Liver (tissue), 9 donors: ENCODE results near the gene TACC2. TPM values are rescaled to one million over a fixed set of nuclear protein-coding genes. Genes with fewer than 3 reads are reported as not detected.

ENCODE experiments used
- DNase-seq: peaks from one replicate; pipeline ENCODE4 v3.0.0-alpha.2; 2017; ENCODE audit warnings: low spot score
- H3K27ac ChIP-seq, 2 donors: one replicate each; pipeline ENCODE4 v1.7.0; 2013; ENCODE audit warnings: inconsistent platforms in 2 of 2, low read length in 2 of 2, control low read depth in 1 of 2, low read depth in 1 of 2, mild to moderate bottlenecking in 1 of 2
- H3K27me3 ChIP-seq, 4 donors: one replicate each; pipeline versions ENCODE4 v1.6.1 to v1.7.0; 2013; ENCODE audit warnings: low read length in 3 of 4, inconsistent platforms in 1 of 4, mild to moderate bottlenecking in 1 of 4, moderate library complexity in 1 of 4; ENCODE audit not compliant: control insufficient read depth in 4 of 4, insufficient read depth in 4 of 4
- H3K36me3 ChIP-seq, 4 donors: one replicate each; pipeline versions ENCODE4 v1.6.1 to v1.7.0; 2013; ENCODE audit warnings: low read length in 3 of 4, mild to moderate bottlenecking in 3 of 4, low read depth in 1 of 4, moderate library complexity in 1 of 4; ENCODE audit not compliant: control insufficient read depth in 4 of 4, insufficient read depth in 3 of 4
- H3K4me1 ChIP-seq, 4 donors: one replicate each; pipeline versions ENCODE4 v1.6.1 to v1.7.0; 2013; ENCODE audit warnings: low read length in 3 of 4, mild to moderate bottlenecking in 3 of 4, moderate library complexity in 1 of 4; ENCODE audit not compliant: control insufficient read depth in 4 of 4, insufficient read depth in 4 of 4
- H3K4me3 ChIP-seq, 3 donors: one replicate each; pipeline versions ENCODE4 v1.6.1 to v1.7.0; 2013; ENCODE audit warnings: low read length in 3 of 3, control low read depth in 1 of 3, low read depth in 1 of 3, mild to moderate bottlenecking in 1 of 3
- H3K9ac ChIP-seq, 2 donors: one replicate each; pipeline ENCODE4 v1.7.0; 2013; ENCODE audit warnings: low read length in 2 of 2, mild to moderate bottlenecking in 2 of 2, moderate library complexity in 2 of 2, control low read depth in 1 of 2, low read depth in 1 of 2
- H3K9me3 ChIP-seq, 4 donors: one replicate each; pipeline versions ENCODE4 v1.6.1 to v1.7.0; 2013; ENCODE audit warnings: low read length in 3 of 4; ENCODE audit not compliant: control insufficient read depth in 4 of 4
- EGR1 ChIP-seq, 2 donors: IDR thresholded peaks; 2 replicates each; pipeline ENCODE4 v1.6.1; 2016 to 2018; ENCODE audit warnings: antibody characterized with exemption in 2 of 2, low read depth in 2 of 2
- FOXA1 ChIP-seq: IDR thresholded peaks from 2 replicates; pipeline ENCODE4 v1.6.1; 2016; ENCODE audit warnings: antibody characterized with exemption
- FOXA2 ChIP-seq: IDR thresholded peaks from 2 replicates; pipeline ENCODE4 v1.6.1; 2016; ENCODE audit warnings: antibody characterized with exemption
- GABPA ChIP-seq, 2 donors: IDR thresholded peaks in 1 of 2; conservative IDR thresholded peaks in 1 of 2; 2 replicates each; pipeline ENCODE4 v1.6.1; 2016; ENCODE audit warnings: antibody characterized with exemption in 2 of 2, mild to moderate bottlenecking in 1 of 2, moderate library complexity in 1 of 2
- HNF4A ChIP-seq, 2 donors: conservative IDR thresholded peaks; 2 replicates each; pipeline ENCODE4 v1.6.1; 2016; ENCODE audit warnings: antibody characterized with exemption in 2 of 2, mild to moderate bottlenecking in 2 of 2
- HNF4G ChIP-seq: IDR thresholded peaks from 2 replicates; pipeline ENCODE4 v1.6.1; 2016; ENCODE audit warnings: antibody characterized with exemption
- JUND ChIP-seq, 2 donors: IDR thresholded peaks; 2 replicates each; pipeline ENCODE4 v1.6.1; 2016; ENCODE audit warnings: antibody characterized with exemption in 2 of 2
- NR2F2 ChIP-seq: IDR thresholded peaks from 2 replicates; pipeline ENCODE4 v1.6.1; 2016; ENCODE audit warnings: antibody characterized with exemption
- RAD21 ChIP-seq, 2 donors: IDR thresholded peaks; 2 replicates each; pipeline ENCODE4 v1.6.1; 2016; ENCODE audit warnings: antibody characterized with exemption in 2 of 2, mild to moderate bottlenecking in 2 of 2
- RXRA ChIP-seq, 2 donors: IDR thresholded peaks; 2 replicates each; pipeline ENCODE4 v1.6.1; 2017 to 2018; ENCODE audit warnings: antibody characterized with exemption in 2 of 2, mild to moderate bottlenecking in 1 of 2
- SP1 ChIP-seq: IDR thresholded peaks from 2 replicates; pipeline ENCODE4 v1.6.1; 2018; ENCODE audit warnings: antibody characterized with exemption, mild to moderate bottlenecking
- TAF1 ChIP-seq: conservative IDR thresholded peaks from 2 replicates; pipeline ENCODE4 v1.6.1; 2016; ENCODE audit warnings: antibody characterized with exemption, mild to moderate bottlenecking
- YY1 ChIP-seq: IDR thresholded peaks from 2 replicates; pipeline ENCODE4 v1.6.1; 2016; ENCODE audit warnings: antibody characterized with exemption, mild to moderate bottlenecking
- WGBS: extraction: QIAGEN DNeasy Blood & Tissue Kit; methylation state at CpG from one replicate; pipeline ENCODE4 v1.1.7; 2013; 5-methylcytosine and 5-hydroxymethylcytosine counted together
- polyA plus RNA-seq, 2 donors: library from polyadenylated mRNA; stranded (reverse) in 1 of 2; unstranded in 1 of 2; fragments of 200-250 nt in 1 of 2; fragments of >200 nt in 1 of 2; fragmentation: Nextera tagmentation in 1 of 2; extraction: Ambion mirVana in 1 of 2; gene quantifications; one replicate each; pipeline versions ENCODE4 v1.2.1 to v1.2.3, GENCODE V29; 2013 to 2015
- total RNA-seq, 2 donors: library from RNA; depleted of rRNA; stranded (reverse); fragments of >200 nt; gene quantifications; one replicate each; pipeline ENCODE4 v1.2.3, GENCODE V29; 2014
- TF ChIP-seq, protein P1 (sequence below): IDR thresholded peaks from 2 replicates; pipeline ENCODE4 v1.6.1; 2016; ENCODE audit warnings: antibody characterized with exemption
- TF ChIP-seq, protein P2 (sequence below): IDR thresholded peaks from 2 replicates; pipeline ENCODE4 v1.6.1; 2016; ENCODE audit warnings: antibody characterized with exemption, mild to moderate bottlenecking
- TF ChIP-seq, protein P3 (sequence below): IDR thresholded peaks from 2 replicates; pipeline ENCODE4 v1.6.1; 2016; ENCODE audit warnings: antibody characterized with exemption
- TF ChIP-seq, protein P4 (sequence below): IDR thresholded peaks from 2 replicates; pipeline ENCODE4 v1.6.1; 2016; ENCODE audit warnings: antibody characterized with exemption
- TF ChIP-seq, protein P5 (sequence below): fragments of 150-350 bp; IDR thresholded peaks from 2 replicates; pipeline ENCODE4 v1.5.1; 2017; ENCODE audit warnings: improper control_type of control experiment, low read depth, low read length; ENCODE audit not compliant: missing input control
- donor health status: healthy.
- donor health status: healthy.
- donor health status: healthy.
- donor health status: healthy.
- donor health status: healthy.

TACC2 gene
- total and polyA plus RNA-seq, 4 donors = 1.5 to 9.1 (median 7.8) TPM

DNA sequence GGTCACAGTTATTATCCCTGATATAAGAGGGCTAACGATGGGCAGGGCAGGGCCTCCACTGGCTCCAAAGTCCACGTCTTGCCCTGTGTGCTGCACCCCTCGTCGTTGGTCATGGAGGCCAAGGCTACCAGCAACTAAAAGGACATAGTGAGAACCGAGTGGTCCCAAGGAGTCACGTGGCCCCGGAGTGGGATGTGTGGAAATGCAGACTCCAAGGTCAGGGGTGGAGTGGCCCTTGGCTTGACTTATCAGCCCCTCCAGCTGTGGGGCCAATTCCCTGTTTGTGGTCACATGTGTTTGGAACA is 312.8 kb downstream of the TACC2 start:
- H3K9me3 ChIP-seq = no peaks in the 10 kb centered on the region
- DNase-seq = no peak

DNA sequence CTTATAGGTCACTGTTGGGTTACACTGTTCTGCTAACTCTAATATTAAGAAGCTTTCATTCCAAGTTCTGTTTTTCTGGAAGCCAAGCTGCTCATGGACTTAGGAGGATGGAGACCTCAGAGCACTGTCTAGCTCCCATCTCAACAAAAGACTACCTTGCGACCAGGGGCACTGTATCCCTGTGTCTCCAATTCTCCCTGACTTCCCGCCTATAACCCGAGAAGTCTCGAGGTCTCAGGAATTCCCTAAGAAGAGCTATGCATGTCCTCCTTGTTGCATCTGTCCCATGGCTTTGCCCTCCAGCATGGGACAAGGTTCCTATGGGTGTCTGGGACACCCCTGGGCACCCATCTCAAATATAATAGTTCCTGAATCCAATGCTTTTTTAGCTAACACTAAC is 313.4 kb downstream of the TACC2 start:
- no peaks in the 10 kb centered on the region for H3K9me3 ChIP-seq
- no peak overlapping the region for H3K4me3 ChIP-seq
- TF ChIP-seq HNF4A (conservative IDR thresholded peaks at IDR 0.05) (no peak), SP1 (no peak), NR2F2 (no peak), YY1 (no peak), FOXA1 (no peak), GABPA (IDR thresholded peaks at IDR 0.05 in 1 of 2, conservative IDR thresholded peaks at IDR 0.05 in 1 of 2) (no peak), RAD21 (IDR thresholded peaks at IDR 0.05) (no peak), TAF1 (no peak), EGR1 (IDR thresholded peaks at IDR 0.05; ENCODE audit: low read depth in 2 of 2) (no peak), HNF4G (no peak), RXRA (IDR thresholded peaks at IDR 0.05) (no peak), JUND (IDR thresholded peaks at IDR 0.05) (no peak), FOXA2 (no peak)
- TF ChIP-seq, protein P1, sequence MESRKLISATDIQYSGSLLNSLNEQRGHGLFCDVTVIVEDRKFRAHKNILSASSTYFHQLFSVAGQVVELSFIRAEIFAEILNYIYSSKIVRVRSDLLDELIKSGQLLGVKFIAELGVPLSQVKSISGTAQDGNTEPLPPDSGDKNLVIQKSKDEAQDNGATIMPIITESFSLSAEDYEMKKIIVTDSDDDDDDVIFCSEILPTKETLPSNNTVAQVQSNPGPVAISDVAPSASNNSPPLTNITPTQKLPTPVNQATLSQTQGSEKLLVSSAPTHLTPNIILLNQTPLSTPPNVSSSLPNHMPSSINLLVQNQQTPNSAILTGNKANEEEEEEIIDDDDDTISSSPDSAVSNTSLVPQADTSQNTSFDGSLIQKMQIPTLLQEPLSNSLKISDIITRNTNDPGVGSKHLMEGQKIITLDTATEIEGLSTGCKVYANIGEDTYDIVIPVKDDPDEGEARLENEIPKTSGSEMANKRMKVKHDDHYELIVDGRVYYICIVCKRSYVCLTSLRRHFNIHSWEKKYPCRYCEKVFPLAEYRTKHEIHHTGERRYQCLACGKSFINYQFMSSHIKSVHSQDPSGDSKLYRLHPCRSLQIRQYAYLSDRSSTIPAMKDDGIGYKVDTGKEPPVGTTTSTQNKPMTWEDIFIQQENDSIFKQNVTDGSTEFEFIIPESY = no peak
- TF ChIP-seq, protein P2, sequence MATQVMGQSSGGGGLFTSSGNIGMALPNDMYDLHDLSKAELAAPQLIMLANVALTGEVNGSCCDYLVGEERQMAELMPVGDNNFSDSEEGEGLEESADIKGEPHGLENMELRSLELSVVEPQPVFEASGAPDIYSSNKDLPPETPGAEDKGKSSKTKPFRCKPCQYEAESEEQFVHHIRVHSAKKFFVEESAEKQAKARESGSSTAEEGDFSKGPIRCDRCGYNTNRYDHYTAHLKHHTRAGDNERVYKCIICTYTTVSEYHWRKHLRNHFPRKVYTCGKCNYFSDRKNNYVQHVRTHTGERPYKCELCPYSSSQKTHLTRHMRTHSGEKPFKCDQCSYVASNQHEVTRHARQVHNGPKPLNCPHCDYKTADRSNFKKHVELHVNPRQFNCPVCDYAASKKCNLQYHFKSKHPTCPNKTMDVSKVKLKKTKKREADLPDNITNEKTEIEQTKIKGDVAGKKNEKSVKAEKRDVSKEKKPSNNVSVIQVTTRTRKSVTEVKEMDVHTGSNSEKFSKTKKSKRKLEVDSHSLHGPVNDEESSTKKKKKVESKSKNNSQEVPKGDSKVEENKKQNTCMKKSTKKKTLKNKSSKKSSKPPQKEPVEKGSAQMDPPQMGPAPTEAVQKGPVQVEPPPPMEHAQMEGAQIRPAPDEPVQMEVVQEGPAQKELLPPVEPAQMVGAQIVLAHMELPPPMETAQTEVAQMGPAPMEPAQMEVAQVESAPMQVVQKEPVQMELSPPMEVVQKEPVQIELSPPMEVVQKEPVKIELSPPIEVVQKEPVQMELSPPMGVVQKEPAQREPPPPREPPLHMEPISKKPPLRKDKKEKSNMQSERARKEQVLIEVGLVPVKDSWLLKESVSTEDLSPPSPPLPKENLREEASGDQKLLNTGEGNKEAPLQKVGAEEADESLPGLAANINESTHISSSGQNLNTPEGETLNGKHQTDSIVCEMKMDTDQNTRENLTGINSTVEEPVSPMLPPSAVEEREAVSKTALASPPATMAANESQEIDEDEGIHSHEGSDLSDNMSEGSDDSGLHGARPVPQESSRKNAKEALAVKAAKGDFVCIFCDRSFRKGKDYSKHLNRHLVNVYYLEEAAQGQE = no peak
- TF ChIP-seq, protein P3, sequence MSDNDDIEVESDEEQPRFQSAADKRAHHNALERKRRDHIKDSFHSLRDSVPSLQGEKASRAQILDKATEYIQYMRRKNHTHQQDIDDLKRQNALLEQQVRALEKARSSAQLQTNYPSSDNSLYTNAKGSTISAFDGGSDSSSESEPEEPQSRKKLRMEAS = no peak
- TF ChIP-seq, protein P4, sequence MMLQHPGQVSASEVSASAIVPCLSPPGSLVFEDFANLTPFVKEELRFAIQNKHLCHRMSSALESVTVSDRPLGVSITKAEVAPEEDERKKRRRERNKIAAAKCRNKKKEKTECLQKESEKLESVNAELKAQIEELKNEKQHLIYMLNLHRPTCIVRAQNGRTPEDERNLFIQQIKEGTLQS = no peak
- TF ChIP-seq, protein P5, sequence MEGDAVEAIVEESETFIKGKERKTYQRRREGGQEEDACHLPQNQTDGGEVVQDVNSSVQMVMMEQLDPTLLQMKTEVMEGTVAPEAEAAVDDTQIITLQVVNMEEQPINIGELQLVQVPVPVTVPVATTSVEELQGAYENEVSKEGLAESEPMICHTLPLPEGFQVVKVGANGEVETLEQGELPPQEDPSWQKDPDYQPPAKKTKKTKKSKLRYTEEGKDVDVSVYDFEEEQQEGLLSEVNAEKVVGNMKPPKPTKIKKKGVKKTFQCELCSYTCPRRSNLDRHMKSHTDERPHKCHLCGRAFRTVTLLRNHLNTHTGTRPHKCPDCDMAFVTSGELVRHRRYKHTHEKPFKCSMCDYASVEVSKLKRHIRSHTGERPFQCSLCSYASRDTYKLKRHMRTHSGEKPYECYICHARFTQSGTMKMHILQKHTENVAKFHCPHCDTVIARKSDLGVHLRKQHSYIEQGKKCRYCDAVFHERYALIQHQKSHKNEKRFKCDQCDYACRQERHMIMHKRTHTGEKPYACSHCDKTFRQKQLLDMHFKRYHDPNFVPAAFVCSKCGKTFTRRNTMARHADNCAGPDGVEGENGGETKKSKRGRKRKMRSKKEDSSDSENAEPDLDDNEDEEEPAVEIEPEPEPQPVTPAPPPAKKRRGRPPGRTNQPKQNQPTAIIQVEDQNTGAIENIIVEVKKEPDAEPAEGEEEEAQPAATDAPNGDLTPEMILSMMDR = no peak
- DNase-seq = no peak
- 97% methylated on average over 4 of the region's 4 CpGs for WGBS
- H3K27ac ChIP-seq = no peak overlapping the region
- H3K36me3 ChIP-seq = no peaks in the 10 kb centered on the region
- no peak overlapping the region for H3K9ac ChIP-seq
- H3K4me1 ChIP-seq = peaks cover 2 to 18% (median 10%) of the 10 kb centered on the region in 4 donors
- H3K27me3 ChIP-seq = no peaks in the 10 kb centered on the region

More for the DNA sequence above, 312.8 kb downstream of the TACC2 start:
- H3K9ac ChIP-seq = no peak overlapping the region
- peak overlapping the region in 1 of 2 donors; percentile 44 for H3K27ac ChIP-seq
- H3K4me3 ChIP-seq = no peak overlapping the region
- TF ChIP-seq FOXA1 = no peak
- TF ChIP-seq NR2F2 = no peak
- TF ChIP-seq, protein P5 = no peak
- no peak for TF ChIP-seq RXRA (IDR thresholded peaks at IDR 0.05)
- peaks cover 2 to 18% (median 10%) of the 10 kb centered on the region in 4 donors for H3K4me1 ChIP-seq
- 84% methylated on average over 7 of the region's 7 CpGs for WGBS
- H3K27me3 ChIP-seq = no peaks in the 10 kb centered on the region
- H3K36me3 ChIP-seq = no peaks in the 10 kb centered on the region
